IPS DF 6.9 (cell line): ENCODE data around the gene ARHGEF7.
"Not testable (repeated sequence)": the region's sequence is repeated elsewhere in the genome, so short reads cannot be mapped to it uniquely, and the experiment has no call there.

Source experiments
- DNase-seq: peaks from one replicate; pipeline ENCODE4 v3.0.0-alpha.2; 2013; ENCODE audit warnings: low read depth, low spot score
- H3K27ac ChIP-seq: one replicate; pipeline ENCODE4 v1.5.1; 2013; ENCODE audit warnings: low read length, control low read depth
- H3K27me3 ChIP-seq: 2 replicates; pipeline ENCODE4 v1.6.1; 2013; ENCODE audit warnings: mild to moderate bottlenecking, low read length; ENCODE audit not compliant: control insufficient read depth, insufficient read depth
- H3K36me3 ChIP-seq: 2 replicates; pipeline ENCODE4 v1.6.1; 2013; ENCODE audit warnings: low read length; ENCODE audit not compliant: control insufficient read depth, insufficient read depth
- H3K4me1 ChIP-seq: 2 replicates; pipeline ENCODE4 v1.6.1; 2013; ENCODE audit warnings: low read length; ENCODE audit not compliant: control insufficient read depth, insufficient read depth
- H3K4me3 ChIP-seq: 2 replicates; pipeline ENCODE4 v1.5.1; 2013; ENCODE audit warnings: mild to moderate bottlenecking, low read length
- H3K9me3 ChIP-seq: 2 replicates; pipeline ENCODE4 v1.6.1; 2013; ENCODE audit warnings: low read length, inconsistent platforms; ENCODE audit not compliant: control insufficient read depth, insufficient read depth
- WGBS: extraction: QIAGEN DNeasy Blood & Tissue Kit; methylation state at CpG from one replicate; pipeline ENCODE4 v1.1.7; 2013; ENCODE audit warnings: mixed read lengths, missing lambda C conversion rate; ENCODE audit not compliant: insufficient read length, insufficient coverage; 5-methylcytosine and 5-hydroxymethylcytosine counted together

The ARHGEF7 gene

GRCh38 chr13:111115061-111115964, at the start of gene ARHGEF7:
ARHGEF7 (plus strand) TSS chr13:111115310; CDS start chr13:111115527, 217 bp downstream.
- H3K27ac ChIP-seq: no peak within 1 kb of the TSS
- no peaks in the 10 kb centered on the region for H3K9me3 ChIP-seq
- peak within 1 kb of the TSS; percentile 46 for H3K4me3 ChIP-seq
- H3K4me1 ChIP-seq: no peaks in the 10 kb centered on the region
- WGBS: no CpG with 5 or more reads among the region's 137 CpGs
- H3K27me3 ChIP-seq: peaks cover 22% of the 10 kb centered on the region
- no peak for DNase-seq
- no peaks in the 10 kb centered on the region for H3K36me3 ChIP-seq

- Histone ChIP-seq H3K27me3 (no peaks in the 10 kb centered on the region; the same call in 1 of the 2 replicates), H3K4me3 (no peak overlapping the region), H3K4me1 (peaks cover 8% of the 10 kb centered on the region), H3K27ac (no peak overlapping the region), H3K36me3 (no peaks in the 10 kb centered on the region), H3K9me3 (no peaks in the 10 kb centered on the region)
- DNase-seq: no peak
- no CpG with 5 or more reads among the region's 12 CpGs for WGBS
Measured at GRCh38 chr13:111065698-111066097, 49.4 kb upstream of the ARHGEF7 start.

GRCh38 chr13:111066544-111066943, 48.6 kb upstream of the ARHGEF7 start:
- no peak overlapping the region for H3K27ac ChIP-seq
- no CpG with 5 or more reads among the region's 22 CpGs for whole genome bisulfite sequencing
- no peak for DNase-seq
- H3K9me3 ChIP-seq: no peaks in the 10 kb centered on the region
- no peaks in the 10 kb centered on the region for H3K36me3 ChIP-seq
- H3K4me1 ChIP-seq: peaks cover 8% of the 10 kb centered on the region
- H3K4me3 ChIP-seq: 0 out of 2 replicates have a peak overlapping the region, but pooled peaks have one; percentile 9
- H3K27me3 ChIP-seq: no peaks in the 10 kb centered on the region; the same call in 1 of the 2 replicates

- no peak for DNase-seq
- Histone ChIP-seq H3K27ac (no peak overlapping the region), H3K27me3 (no peaks in the 10 kb centered on the region; the same call in 1 of the 2 replicates), H3K4me1 (peaks cover 8% of the 10 kb centered on the region), H3K36me3 (no peaks in the 10 kb centered on the region), H3K9me3 (no peaks in the 10 kb centered on the region), H3K4me3 (no peak overlapping the region)
- no CpG with 5 or more reads among the region's 2 CpGs for WGBS
Measured at GRCh38 chr13:111068009-111068350, 47.1 kb upstream of the ARHGEF7 start.

GRCh38 chr13:111071120-111071519, 44.0 kb upstream of the ARHGEF7 start:
- H3K4me3 ChIP-seq, H3K4me1 ChIP-seq, H3K27me3 ChIP-seq, H3K9me3 ChIP-seq, H3K36me3 ChIP-seq, DNase-seq, H3K27ac ChIP-seq: not testable (repeated sequence)
- no CpG with 5 or more reads among the region's 4 CpGs for WGBS

- not testable (repeated sequence) for H3K36me3 ChIP-seq, H3K9me3 ChIP-seq, H3K4me3 ChIP-seq, H3K4me1 ChIP-seq, DNase-seq, H3K27ac ChIP-seq, H3K27me3 ChIP-seq
- WGBS: no CpG with 5 or more reads among the region's 7 CpGs
Measured at GRCh38 chr13:111071526-111071925, 43.6 kb upstream of the ARHGEF7 start.

GRCh38 chr13:111074826-111075225, 40.3 kb upstream of the ARHGEF7 start:
- Histone ChIP-seq H3K27me3 (no peaks in the 10 kb centered on the region), H3K27ac (no peak overlapping the region), H3K4me3 (no peak overlapping the region), H3K4me1 (no peaks in the 10 kb centered on the region), H3K36me3 (no peaks in the 10 kb centered on the region), H3K9me3 (no peaks in the 10 kb centered on the region; the same call in 1 of the 2 replicates)
- DNase-seq: no peak
- no CpG with 5 or more reads among the region's 3 CpGs for whole genome bisulfite sequencing

GRCh38 chr13:111076155-111077013, 38.7 kb upstream of the ARHGEF7 start:
- no peak overlapping the region for H3K27ac ChIP-seq
- no peaks in the 10 kb centered on the region; the same call in 1 of the 2 replicates for H3K9me3 ChIP-seq
- H3K4me3 ChIP-seq: no peak overlapping the region
- H3K27me3 ChIP-seq: no peaks in the 10 kb centered on the region
- WGBS: no CpG with 5 or more reads among the region's 11 CpGs
- no peak for DNase-seq
- no peaks in the 10 kb centered on the region for H3K36me3 ChIP-seq
- H3K4me1 ChIP-seq: no peaks in the 10 kb centered on the region

- Histone ChIP-seq H3K4me3 (no peak overlapping the region), H3K27ac (no peak overlapping the region), H3K4me1 (no peaks in the 10 kb centered on the region), H3K27me3 (no peaks in the 10 kb centered on the region), H3K9me3 (no peaks in the 10 kb centered on the region; the same call in 1 of the 2 replicates), H3K36me3 (no peaks in the 10 kb centered on the region)
- no CpG with 5 or more reads among the region's 12 CpGs for WGBS
- DNase-seq: no peak
Measured at GRCh38 chr13:111079375-111079774, 35.7 kb upstream of the ARHGEF7 start.

- no peaks in the 10 kb centered on the region for H3K36me3 ChIP-seq
- H3K27ac ChIP-seq: no peak overlapping the region
- no peaks in the 10 kb centered on the region for H3K9me3 ChIP-seq
- no peaks in the 10 kb centered on the region for H3K27me3 ChIP-seq
- no peaks in the 10 kb centered on the region for H3K4me1 ChIP-seq
- DNase-seq: no peak
- no peak overlapping the region for H3K4me3 ChIP-seq
- no CpG with 5 or more reads among the region's 5 CpGs for WGBS
Measured at GRCh38 chr13:111080642-111081041, 34.5 kb upstream of the ARHGEF7 start.
